Vagina (tissue), 2 donors: Measurements from ENCODE around the gene AURKAIP1.

Source experiments
- CTCF ChIP-seq, 3 experiments: fragments of 450-650 bp in 2 of 3; fragments of 200-600 bp in 1 of 3; sonication (generic) in 1 of 3; IDR thresholded peaks; one replicate each; pipeline ENCODE4 v1.5.1; 2017 to 2019; ENCODE audit warnings: antibody characterized with exemption in 3 of 3, mild to moderate bottlenecking in 2 of 3, moderate library complexity in 2 of 3
- POLR2A ChIP-seq, 2 donors: fragments of 450-650 bp; IDR thresholded peaks; one replicate each; pipeline ENCODE4 v1.6.1; 2017; ENCODE audit warnings: antibody characterized with exemption in 2 of 2, mild to moderate bottlenecking in 2 of 2, moderate library complexity in 2 of 2
- POLR2AphosphoS5 ChIP-seq, 2 donors: sonication (generic); formaldehyde crosslinking; IDR thresholded peaks; one replicate each; pipeline ENCODE4 v1.9.0; 2017; ENCODE audit warnings: antibody characterized with exemption in 2 of 2, mild to moderate bottlenecking in 2 of 2, low read depth in 1 of 2; ENCODE audit not compliant: insufficient read depth in 1 of 2

GRCh38 chr1:1357871-1358432 lies 17.1 kb downstream of the AURKAIP1 start:
- no peak for TF ChIP-seq POLR2AphosphoS5 (IDR thresholded peaks at IDR 0.05; ENCODE audit: insufficient read depth in 1 of 2, low read depth in 1 of 2)
- TF ChIP-seq CTCF (IDR thresholded peaks at IDR 0.05) = no peak
- TF ChIP-seq POLR2A (IDR thresholded peaks at IDR 0.05) = no peak
